ENCODE data around the gene NRP1.

GRCh38 chr10:33262871-33263270 is 71.6 kb downstream of the NRP1 start:
- TF ChIP-seq NFIC (IDR thresholded peaks at IDR 0.05), result no peak
- no peak for TF ChIP-seq YY1 (IDR thresholded peaks at IDR 0.05; ENCODE audit: low read depth)
- no peak for TF ChIP-seq EGR1 (IDR thresholded peaks at IDR 0.05)
- no peak for TF ChIP-seq EP300 (IDR thresholded peaks at IDR 0.05; ENCODE audit: borderline replicate concordance)
- TF ChIP-seq REST (IDR thresholded peaks at IDR 0.05; ENCODE audit: low read depth), result no peak
